ENCODE results near the gene MAN1B1.
"Not testable (repeated sequence)": the region's sequence is repeated elsewhere in the genome, so short reads cannot be mapped to it uniquely, and the experiment has no call there.

DNA sequence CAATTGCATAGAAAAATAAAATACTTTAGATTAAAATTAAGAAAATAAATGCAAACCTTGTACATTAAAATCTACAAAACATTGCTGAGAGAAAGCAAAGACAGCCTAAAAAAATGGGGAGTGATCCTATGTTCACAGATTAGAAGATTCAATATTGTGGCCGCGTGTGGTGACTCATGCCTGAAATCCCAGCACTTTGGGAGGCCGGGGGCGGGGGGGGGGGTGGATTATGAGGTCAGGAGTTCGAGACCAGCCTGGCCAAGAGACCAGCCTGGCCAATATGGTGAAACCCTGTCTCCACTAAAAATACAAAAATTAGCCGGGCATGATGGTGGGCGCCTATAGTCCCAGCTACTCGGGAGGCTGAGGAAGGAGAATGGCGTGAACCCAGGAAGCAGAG, 48.4 kb downstream of the MAN1B1 start:
- not testable (repeated sequence) for TF ChIP-seq CTCF (IDR thresholded peaks at IDR 0.05; ENCODE audit: insufficient read depth, low read length); POLR2AphosphoS5 (IDR thresholded peaks at IDR 0.05; ENCODE audit: low read depth); SPI1 (IDR thresholded peaks at IDR 0.05; ENCODE audit: borderline replicate concordance, low read depth)
- TF ChIP-seq, protein P1, sequence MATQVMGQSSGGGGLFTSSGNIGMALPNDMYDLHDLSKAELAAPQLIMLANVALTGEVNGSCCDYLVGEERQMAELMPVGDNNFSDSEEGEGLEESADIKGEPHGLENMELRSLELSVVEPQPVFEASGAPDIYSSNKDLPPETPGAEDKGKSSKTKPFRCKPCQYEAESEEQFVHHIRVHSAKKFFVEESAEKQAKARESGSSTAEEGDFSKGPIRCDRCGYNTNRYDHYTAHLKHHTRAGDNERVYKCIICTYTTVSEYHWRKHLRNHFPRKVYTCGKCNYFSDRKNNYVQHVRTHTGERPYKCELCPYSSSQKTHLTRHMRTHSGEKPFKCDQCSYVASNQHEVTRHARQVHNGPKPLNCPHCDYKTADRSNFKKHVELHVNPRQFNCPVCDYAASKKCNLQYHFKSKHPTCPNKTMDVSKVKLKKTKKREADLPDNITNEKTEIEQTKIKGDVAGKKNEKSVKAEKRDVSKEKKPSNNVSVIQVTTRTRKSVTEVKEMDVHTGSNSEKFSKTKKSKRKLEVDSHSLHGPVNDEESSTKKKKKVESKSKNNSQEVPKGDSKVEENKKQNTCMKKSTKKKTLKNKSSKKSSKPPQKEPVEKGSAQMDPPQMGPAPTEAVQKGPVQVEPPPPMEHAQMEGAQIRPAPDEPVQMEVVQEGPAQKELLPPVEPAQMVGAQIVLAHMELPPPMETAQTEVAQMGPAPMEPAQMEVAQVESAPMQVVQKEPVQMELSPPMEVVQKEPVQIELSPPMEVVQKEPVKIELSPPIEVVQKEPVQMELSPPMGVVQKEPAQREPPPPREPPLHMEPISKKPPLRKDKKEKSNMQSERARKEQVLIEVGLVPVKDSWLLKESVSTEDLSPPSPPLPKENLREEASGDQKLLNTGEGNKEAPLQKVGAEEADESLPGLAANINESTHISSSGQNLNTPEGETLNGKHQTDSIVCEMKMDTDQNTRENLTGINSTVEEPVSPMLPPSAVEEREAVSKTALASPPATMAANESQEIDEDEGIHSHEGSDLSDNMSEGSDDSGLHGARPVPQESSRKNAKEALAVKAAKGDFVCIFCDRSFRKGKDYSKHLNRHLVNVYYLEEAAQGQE (IDR thresholded peaks at IDR 0.05; ENCODE audit: insufficient replicate concordance, low read depth), result not testable (repeated sequence)
